NCI-H2029 (cell line): Measurements from ENCODE around the gene ATPAF1.

Experiments
- DNase-seq: peaks from one replicate; lab custom pipeline; 2025; lab: John Stamatoyannopoulos, UW

Gene ATPAF1

GRCh38 chr1:46615735-46616134 is 52.4 kb downstream of the ATPAF1 start:
- DNase-seq: no peak

GRCh38 chr1:46615088-46615487 is 53.1 kb downstream of the ATPAF1 start:
- DNase-seq: no peak

- DNase-seq: no peak
Observed at GRCh38 chr1:46614604-46614984, 53.6 kb downstream of the ATPAF1 start.

GRCh38 chr1:46613661-46614603 is 54.2 kb downstream of the ATPAF1 start:
- peak; percentile 69 for DNase-seq

GRCh38 chr1:46612937-46613660 is 55.1 kb downstream of the ATPAF1 start:
- no peak for DNase-seq

GRCh38 chr1:46611691-46612221 is 56.4 kb downstream of the ATPAF1 start:
- no peak for DNase-seq

GRCh38 chr1:46607345-46608130 is 60.6 kb downstream of the ATPAF1 start:
- DNase-seq: peak; percentile 26

- DNase-seq: peak; percentile 87
Observed at GRCh38 chr1:46606255-46606965, 61.8 kb downstream of the ATPAF1 start.

- DNase-seq: no peak
Observed at GRCh38 chr1:46605232-46605631, 62.9 kb downstream of the ATPAF1 start.

GRCh38 chr1:46603858-46604549 is 64.2 kb downstream of the ATPAF1 start, which contains the start of gene MKNK1:
MKNK1 (minus strand) TSS chr1:46604268; CDS start chr1:46583327, 20,941 bp downstream.
- peak; percentile 99 for DNase-seq

- DNase-seq: no peak
Observed at GRCh38 chr1:46603481-46603857, 64.7 kb downstream of the ATPAF1 start.

GRCh38 chr1:46601257-46602007 is 66.7 kb downstream of the ATPAF1 start:
- no peak for DNase-seq

- DNase-seq: no peak
Observed at GRCh38 chr1:46599059-46599970, 68.8 kb downstream of the ATPAF1 start.

GRCh38 chr1:46596846-46597245 is 71.3 kb downstream of the ATPAF1 start:
- no peak for DNase-seq

- DNase-seq: no peak
Observed at GRCh38 chr1:46596036-46596435, 72.1 kb downstream of the ATPAF1 start.

- DNase-seq: no peak
Observed at GRCh38 chr1:46595127-46595526, 73.0 kb downstream of the ATPAF1 start.

GRCh38 chr1:46594063-46594462 is 74.1 kb downstream of the ATPAF1 start:
- no peak for DNase-seq

- DNase-seq: no peak
Observed at GRCh38 chr1:46592823-46593222, 75.3 kb downstream of the ATPAF1 start.

GRCh38 chr1:46589529-46589928 is 78.6 kb downstream of the ATPAF1 start:
- DNase-seq: no peak
